Measurements from ENCODE around the gene TTC32.

Gene TTC32

GRCh38 chr2:19878268-19879046, 23.3 kb downstream of the TTC32 start:
- no peaks in the 10 kb centered on the region for H3K36me3 Mint-ChIP-seq (ENCODE audit: insufficient read depth)
- ATAC-seq (replicated peaks): no peak
- no peak overlapping the region for H3K4me3 Mint-ChIP-seq

GRCh38 chr2:19876751-19877150, 25.0 kb downstream of the TTC32 start:
- Mint-ChIP-seq H3K36me3 (ENCODE audit: insufficient read depth) (no peaks in the 10 kb centered on the region), H3K4me3 (no peak overlapping the region), H3K4me1 (ENCODE audit: low read depth in 2 of 2) (peaks cover 4 to 6% of the 10 kb centered on the region in 2 donors), H3K27me3 (no peaks in the 10 kb centered on the region), H3K27ac (no peak overlapping the region), H3K9me3 (no peaks in the 10 kb centered on the region)
- ATAC-seq (replicated peaks): no peak
- DNase-seq: no peak

More at GRCh38 chr2:19878268-19879046, 23.3 kb downstream of the TTC32 start:
- Mint-ChIP-seq H3K27me3 (no peaks in the 10 kb centered on the region), H3K4me1 (ENCODE audit: low read depth in 2 of 2) (no peaks in the 10 kb centered on the region), H3K9me3 (no peaks in the 10 kb centered on the region), H3K27ac (peak overlapping the region in 1 of 2 donors; percentile 1)
- DNase-seq: no peak

DNA sequence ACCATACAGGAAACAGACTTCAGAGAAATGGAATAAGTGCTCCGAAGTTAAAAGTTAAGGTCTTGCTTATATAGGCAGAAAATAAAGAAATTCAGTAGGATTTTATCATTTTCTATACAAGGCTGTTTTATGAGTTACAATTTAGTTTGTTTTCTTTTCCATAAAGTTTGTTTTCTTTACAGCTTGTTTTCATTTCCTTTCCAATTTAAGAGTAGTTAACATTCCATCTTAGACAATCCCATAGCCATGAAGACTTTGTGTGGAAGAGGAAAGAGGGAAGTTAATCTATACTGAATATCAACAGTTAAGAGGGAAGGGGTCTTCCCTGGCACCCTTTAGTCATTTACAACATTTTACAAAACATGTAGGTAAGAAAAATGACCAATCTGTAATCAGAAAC, 26.5 kb downstream of the TTC32 start:
- DNase-seq: no peak
- no peak overlapping the region for H3K27ac Mint-ChIP-seq
- H3K9me3 Mint-ChIP-seq: no peaks in the 10 kb centered on the region
- no peak for ATAC-seq (replicated peaks)
- no peaks in the 10 kb centered on the region for H3K36me3 Mint-ChIP-seq (ENCODE audit: insufficient read depth)
- H3K27me3 Mint-ChIP-seq: no peaks in the 10 kb centered on the region
- peaks cover 4 to 6% of the 10 kb centered on the region in 2 donors for H3K4me1 Mint-ChIP-seq (ENCODE audit: low read depth in 2 of 2)
- no peak overlapping the region for H3K4me3 Mint-ChIP-seq

- no peaks in the 10 kb centered on the region for H3K27me3 Mint-ChIP-seq
- no peak overlapping the region for H3K4me3 Mint-ChIP-seq
These were observed 27.1 kb downstream of the TTC32 start for GRCh38 chr2:19874726-19875125.

GRCh38 chr2:19873014-19873413, 28.8 kb downstream of the TTC32 start:
- no peaks in the 10 kb centered on the region for H3K9me3 Mint-ChIP-seq
- H3K4me1 Mint-ChIP-seq (ENCODE audit: low read depth in 2 of 2): peaks cover 19 to 21% of the 10 kb centered on the region in 2 donors
- H3K36me3 Mint-ChIP-seq (ENCODE audit: insufficient read depth): peaks cover 8% of the 10 kb centered on the region
- no peak overlapping the region for H3K4me3 Mint-ChIP-seq
- H3K27ac Mint-ChIP-seq: no peak overlapping the region
- no peak for ATAC-seq (replicated peaks)
- H3K27me3 Mint-ChIP-seq: no peaks in the 10 kb centered on the region
- no peak for DNase-seq

More at GRCh38 chr2:19874726-19875125, 27.1 kb downstream of the TTC32 start:
- Mint-ChIP-seq H3K4me1 (ENCODE audit: low read depth in 2 of 2) (peaks cover 6 to 10% of the 10 kb centered on the region in 2 donors), H3K27ac (no peak overlapping the region), H3K9me3 (no peaks in the 10 kb centered on the region), H3K36me3 (ENCODE audit: insufficient read depth) (no peaks in the 10 kb centered on the region)
- no peak for DNase-seq
- no peak for ATAC-seq (replicated peaks)

DNA sequence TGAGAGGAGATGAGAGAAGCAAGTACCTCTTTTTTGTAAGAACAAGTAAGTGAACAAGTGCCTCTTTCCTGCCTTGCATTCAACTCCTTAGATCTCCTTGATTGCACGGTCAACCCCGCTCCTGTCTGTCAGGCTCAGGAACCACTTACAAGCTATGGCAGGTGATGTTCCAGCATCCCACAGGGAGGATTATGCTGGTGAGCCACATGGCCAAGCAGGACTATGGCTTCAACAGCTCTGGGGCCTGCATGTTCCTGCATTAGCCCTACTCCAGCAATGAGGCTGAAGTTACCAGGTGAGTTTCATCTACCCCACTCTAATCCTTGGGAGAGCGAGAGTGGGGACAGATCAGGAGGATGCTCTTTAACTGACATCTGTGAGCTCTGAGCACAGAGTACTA, 29.5 kb downstream of the TTC32 start:
- H3K27ac Mint-ChIP-seq: no peak overlapping the region
- H3K36me3 Mint-ChIP-seq (ENCODE audit: insufficient read depth): peaks cover 8% of the 10 kb centered on the region
- no peaks in the 10 kb centered on the region for H3K9me3 Mint-ChIP-seq
- DNase-seq (no peak), ATAC-seq (replicated peaks) (no peak)
- H3K4me3 Mint-ChIP-seq: no peak overlapping the region
- no peaks in the 10 kb centered on the region for H3K27me3 Mint-ChIP-seq
- H3K4me1 Mint-ChIP-seq (ENCODE audit: low read depth in 2 of 2): peaks cover 21% of the 10 kb centered on the region in 2 donors

DNA sequence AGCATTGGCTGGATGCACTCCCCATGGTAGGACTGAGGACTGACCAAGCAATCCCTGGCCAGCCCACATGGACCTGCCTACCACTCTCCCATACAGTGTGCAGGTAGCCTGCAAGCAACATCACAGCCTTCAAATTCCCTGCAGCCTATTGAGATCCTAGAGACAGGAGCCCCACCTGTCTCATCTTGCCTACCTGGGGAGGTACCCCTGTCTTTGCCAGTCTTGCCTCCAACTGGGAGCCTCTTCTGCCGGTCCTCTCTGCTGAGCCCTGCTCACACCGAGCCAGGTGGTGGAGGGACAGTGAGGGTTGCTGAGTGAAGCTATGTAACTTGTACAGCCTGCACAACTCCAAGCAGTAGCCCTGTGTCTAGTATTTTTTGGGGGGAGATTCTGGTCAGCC, 29.9 kb downstream of the TTC32 start:
- ATAC-seq (replicated peaks): no peak
- peaks cover 21% of the 10 kb centered on the region in 2 donors for H3K4me1 Mint-ChIP-seq (ENCODE audit: low read depth in 2 of 2)
- H3K9me3 Mint-ChIP-seq: no peaks in the 10 kb centered on the region
- H3K36me3 Mint-ChIP-seq (ENCODE audit: insufficient read depth): peaks cover 8% of the 10 kb centered on the region
- DNase-seq: no peak
- H3K27ac Mint-ChIP-seq: no peak overlapping the region
- H3K4me3 Mint-ChIP-seq: no peak overlapping the region
- no peaks in the 10 kb centered on the region for H3K27me3 Mint-ChIP-seq

- Mint-ChIP-seq H3K27ac (peak overlapping the region in 1 of 2 donors; percentile 98), H3K4me1 (ENCODE audit: low read depth in 2 of 2) (peaks cover 21% of the 10 kb centered on the region in 2 donors), H3K4me3 (no peak overlapping the region), H3K36me3 (ENCODE audit: insufficient read depth) (peaks cover 8% of the 10 kb centered on the region), H3K9me3 (no peaks in the 10 kb centered on the region), H3K27me3 (no peaks in the 10 kb centered on the region)
- no peak for DNase-seq
- ATAC-seq (replicated peaks): no peak
These were observed 31.0 kb downstream of the TTC32 start for GRCh38 chr2:19870792-19871191.

- H3K27ac Mint-ChIP-seq: peak overlapping the region; percentile 98 to 99
- H3K4me1 Mint-ChIP-seq (ENCODE audit: low read depth in 2 of 2): peaks cover 21% of the 10 kb centered on the region in 2 donors
- peaks cover 8% of the 10 kb centered on the region for H3K36me3 Mint-ChIP-seq (ENCODE audit: insufficient read depth)
- ATAC-seq (replicated peaks) (peak; percentile 93), DNase-seq (peak; percentile 39 to 47 (median 41))
- H3K4me3 Mint-ChIP-seq: peak overlapping the region; percentile 96 to 98
- H3K9me3 Mint-ChIP-seq: no peaks in the 10 kb centered on the region
- peaks cover 0 to 7% of the 10 kb centered on the region in 2 donors for H3K27me3 Mint-ChIP-seq
These were observed 32.8 kb downstream of the TTC32 start for GRCh38 chr2:19868701-19869580.

- Mint-ChIP-seq H3K9me3 (no peaks in the 10 kb centered on the region), H3K27me3 (peaks cover 0 to 7% of the 10 kb centered on the region in 2 donors), H3K4me3 (peak overlapping the region; percentile 96 to 98), H3K4me1 (ENCODE audit: low read depth in 2 of 2) (peaks cover 21% of the 10 kb centered on the region in 2 donors), H3K36me3 (ENCODE audit: insufficient read depth) (peaks cover 8% of the 10 kb centered on the region), H3K27ac (peak overlapping the region; percentile 98 to 99)
- ATAC-seq (replicated peaks) (no peak), DNase-seq (no peak)
These were observed 33.6 kb downstream of the TTC32 start for GRCh38 chr2:19868224-19868623.

GRCh38 chr2:19866771-19867170, 35.0 kb downstream of the TTC32 start:
- H3K4me3 Mint-ChIP-seq: no peak overlapping the region
- peaks cover 8% of the 10 kb centered on the region for H3K36me3 Mint-ChIP-seq (ENCODE audit: insufficient read depth)
- no peak for ATAC-seq (replicated peaks)
- no peak for DNase-seq
- H3K4me1 Mint-ChIP-seq (ENCODE audit: low read depth in 2 of 2): peaks cover 18 to 19% of the 10 kb centered on the region in 2 donors
- H3K27me3 Mint-ChIP-seq: peaks cover 5 to 7% of the 10 kb centered on the region in 2 donors
- no peak overlapping the region for H3K27ac Mint-ChIP-seq
- H3K9me3 Mint-ChIP-seq: no peaks in the 10 kb centered on the region

DNA sequence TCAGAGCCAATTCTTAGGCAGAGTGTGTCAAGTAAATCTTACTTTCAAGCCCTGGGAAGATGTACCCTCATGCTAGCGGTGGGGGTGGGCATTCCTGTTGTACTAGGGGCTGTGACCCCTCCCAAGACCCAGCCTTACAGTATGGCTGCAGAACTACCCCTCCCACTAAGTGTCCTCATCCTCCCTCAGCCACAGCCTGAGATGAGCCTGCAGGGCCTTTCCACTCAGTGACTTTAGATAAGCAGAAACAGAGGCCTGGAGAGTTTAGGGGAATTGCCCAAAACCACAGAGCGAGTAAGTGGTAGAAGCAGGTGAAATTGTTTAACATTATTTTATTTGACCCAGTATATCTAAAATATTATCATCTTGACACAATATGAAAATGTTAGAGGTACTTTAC, 36.6 kb downstream of the TTC32 start:
- Mint-ChIP-seq H3K9me3 (no peaks in the 10 kb centered on the region), H3K36me3 (ENCODE audit: insufficient read depth) (peaks cover 8% of the 10 kb centered on the region), H3K27ac (no peak overlapping the region), H3K4me3 (no peak overlapping the region), H3K27me3 (peaks cover 5 to 9% of the 10 kb centered on the region in 2 donors), H3K4me1 (ENCODE audit: low read depth in 2 of 2) (peaks cover 18 to 19% of the 10 kb centered on the region in 2 donors)
- no peak for DNase-seq
- ATAC-seq (replicated peaks): no peak

GRCh38 chr2:19864381-19864780, 37.4 kb downstream of the TTC32 start:
- H3K27ac Mint-ChIP-seq: no peak overlapping the region
- no peak overlapping the region for H3K4me3 Mint-ChIP-seq
- no peak for ATAC-seq (replicated peaks)
- peaks cover 7% of the 10 kb centered on the region for H3K36me3 Mint-ChIP-seq (ENCODE audit: insufficient read depth)
- H3K4me1 Mint-ChIP-seq (ENCODE audit: low read depth in 2 of 2): peaks cover 11 to 13% of the 10 kb centered on the region in 2 donors
- DNase-seq: no peak
- H3K27me3 Mint-ChIP-seq: peaks cover 5 to 16% of the 10 kb centered on the region in 2 donors
- H3K9me3 Mint-ChIP-seq: no peaks in the 10 kb centered on the region

Data from effector memory CD8-positive, alpha-beta T cell (primary cell).